Pons (tissue), 1 donor: Measurements from ENCODE around the gene KIAA0825.

Experiments
- DNase-seq: peaks from one replicate; pipeline ENCODE4 v3.0.0-alpha.2; 2016; ENCODE audit warnings: low spot score

Gene KIAA0825

DNA sequence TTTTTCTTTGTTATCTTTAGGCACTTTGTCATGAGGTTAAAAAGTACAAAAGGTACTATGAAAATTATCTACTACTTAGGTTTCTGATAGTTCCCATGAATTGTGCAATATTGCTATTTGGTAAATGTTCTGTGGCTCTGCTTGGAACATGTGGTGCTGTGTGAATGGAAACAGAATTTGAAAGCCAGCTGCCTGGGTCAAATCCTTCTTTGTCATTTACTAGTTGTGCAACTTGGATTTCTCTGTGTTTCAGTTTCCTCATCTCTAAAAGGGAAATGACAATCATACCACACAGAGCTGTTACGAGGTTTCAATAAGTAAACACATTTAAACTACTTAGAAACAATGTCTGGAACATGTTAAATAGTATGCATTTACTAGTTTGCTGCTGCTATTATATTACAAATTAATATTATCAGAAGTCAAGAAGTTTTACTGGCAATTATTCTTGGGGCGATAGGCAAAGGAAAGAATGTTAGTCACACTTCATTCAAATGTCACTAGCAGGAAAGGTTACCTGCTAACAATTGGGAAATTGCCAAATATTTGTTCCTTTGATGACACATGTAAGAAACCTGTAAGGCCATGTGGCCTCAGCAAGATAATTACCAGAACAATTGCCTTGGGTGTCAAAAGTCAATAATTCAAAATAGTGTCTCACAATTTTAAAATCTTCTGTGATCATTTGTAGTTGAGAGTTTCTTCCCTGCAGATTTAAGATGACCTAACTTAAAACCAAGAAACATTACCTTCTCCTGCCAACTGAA lies 184.8 kb downstream of the KIAA0825 start:
- DNase-seq: no peak

DNA sequence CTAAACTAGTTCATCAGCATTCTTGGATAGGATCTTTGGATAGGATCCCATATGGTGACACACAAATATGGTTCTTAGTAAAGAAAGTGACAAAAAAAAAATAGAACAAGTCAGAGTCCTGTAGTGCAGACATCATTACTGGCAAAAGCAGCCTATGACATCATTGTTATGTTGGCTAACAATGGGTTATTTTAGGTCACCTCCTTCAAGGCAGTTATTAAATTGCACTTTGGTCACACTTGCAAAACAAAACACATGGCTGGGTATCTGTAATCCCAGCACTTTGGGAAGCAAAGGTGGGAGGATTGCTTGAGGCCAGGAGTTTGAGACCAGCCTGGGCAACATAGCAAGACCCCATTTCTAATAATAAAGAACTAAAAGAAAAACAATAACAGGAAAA lies 185.9 kb downstream of the KIAA0825 start:
- no peak for DNase-seq

DNA sequence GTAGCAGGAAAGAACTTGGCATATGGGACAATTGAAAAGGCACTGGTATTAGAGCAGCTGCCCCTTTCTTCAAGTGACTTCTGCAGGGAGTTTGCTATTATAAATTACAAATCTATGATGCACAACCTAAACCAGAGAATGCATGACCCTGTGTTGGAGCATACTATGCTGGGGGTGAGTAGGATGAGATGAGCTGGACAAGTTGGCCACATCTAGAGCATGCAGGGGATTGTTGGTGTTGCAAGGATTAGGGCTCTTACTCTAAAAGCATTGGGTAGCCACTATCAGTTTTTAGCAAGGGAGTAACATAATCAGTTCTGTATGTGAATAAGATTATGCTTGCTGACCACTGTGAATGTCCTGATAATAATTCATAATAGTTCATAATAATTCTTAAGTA lies 186.7 kb downstream of the KIAA0825 start:
- no peak for DNase-seq

DNA sequence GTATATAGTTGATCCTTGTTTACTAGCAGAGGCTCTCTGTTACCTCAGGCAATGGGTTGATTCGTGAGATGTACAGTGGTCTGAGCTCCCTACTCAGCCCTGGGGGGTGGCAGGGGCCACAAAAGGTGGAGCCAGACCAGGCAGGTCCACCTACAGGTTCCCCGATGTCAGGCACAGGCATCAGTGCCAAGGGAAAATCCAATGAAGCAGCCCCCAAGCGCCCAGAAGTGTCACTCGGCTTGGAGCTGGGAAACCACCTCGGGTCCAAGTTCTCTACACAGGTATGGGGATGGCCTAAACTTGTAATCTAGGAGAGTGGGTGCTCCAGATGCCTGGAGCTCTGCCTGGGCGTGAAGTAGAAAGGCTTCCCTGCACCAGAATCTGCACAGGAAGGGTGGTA lies 188.8 kb downstream of the KIAA0825 start:
- no peak for DNase-seq

DNA sequence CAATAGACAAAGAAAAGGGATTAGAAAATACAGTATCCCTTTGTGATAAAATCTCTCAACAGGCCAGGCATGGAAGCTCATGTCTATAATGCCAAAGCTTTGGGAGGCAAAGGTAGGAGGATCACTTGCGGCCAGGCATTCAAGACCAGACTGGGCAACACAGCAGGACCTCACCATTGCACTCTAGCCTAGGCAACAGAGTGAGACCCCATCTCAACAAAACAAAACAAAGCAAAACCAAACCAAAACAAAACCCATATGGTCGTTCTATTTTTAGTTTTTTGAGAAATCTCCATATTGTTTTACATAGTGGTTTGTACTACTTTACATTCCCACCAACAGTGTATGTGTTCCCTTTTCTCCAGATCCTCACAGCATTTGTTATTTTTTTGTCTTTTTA lies 193.0 kb downstream of the KIAA0825 start:
- DNase-seq: no peak

DNA sequence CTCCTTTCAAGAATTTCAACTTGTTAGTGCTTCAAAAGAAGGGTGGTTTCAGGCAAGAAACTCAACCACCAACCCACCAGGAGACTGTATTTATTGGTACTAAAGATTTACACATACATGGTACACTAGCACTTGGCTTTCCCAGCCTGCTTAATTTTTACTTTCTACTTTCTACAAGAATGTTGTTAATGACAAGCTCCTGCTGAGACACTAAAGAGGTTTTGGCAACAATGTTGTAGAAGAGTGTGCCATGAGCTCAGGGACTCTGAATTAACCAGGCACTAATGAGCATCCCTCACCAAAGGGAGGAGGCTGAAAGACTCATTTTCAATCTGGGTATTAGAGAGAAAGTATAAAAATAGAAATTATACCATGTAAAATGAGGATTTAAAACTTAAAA lies 195.0 kb downstream of the KIAA0825 start:
- DNase-seq: no peak

DNA sequence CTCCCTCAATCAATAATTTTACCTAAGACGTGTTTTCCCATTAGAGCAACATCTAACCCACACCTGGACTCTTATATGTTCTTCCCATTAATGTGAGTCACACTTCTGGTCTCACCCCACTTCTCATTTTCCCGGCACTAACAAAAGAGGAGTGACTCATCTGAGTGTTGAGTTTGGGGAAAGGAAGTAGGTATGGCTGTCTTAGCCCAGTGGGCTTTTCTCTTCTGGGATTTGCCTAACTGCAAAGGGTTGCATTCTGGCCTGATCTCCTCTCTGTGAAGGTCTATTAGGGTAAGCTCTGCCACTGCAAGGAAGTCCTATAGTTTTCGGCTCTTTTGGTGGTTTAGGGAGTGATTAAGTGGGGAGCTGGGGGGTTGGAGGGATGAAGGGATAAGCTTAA lies 195.6 kb downstream of the KIAA0825 start:
- DNase-seq: no peak

DNA sequence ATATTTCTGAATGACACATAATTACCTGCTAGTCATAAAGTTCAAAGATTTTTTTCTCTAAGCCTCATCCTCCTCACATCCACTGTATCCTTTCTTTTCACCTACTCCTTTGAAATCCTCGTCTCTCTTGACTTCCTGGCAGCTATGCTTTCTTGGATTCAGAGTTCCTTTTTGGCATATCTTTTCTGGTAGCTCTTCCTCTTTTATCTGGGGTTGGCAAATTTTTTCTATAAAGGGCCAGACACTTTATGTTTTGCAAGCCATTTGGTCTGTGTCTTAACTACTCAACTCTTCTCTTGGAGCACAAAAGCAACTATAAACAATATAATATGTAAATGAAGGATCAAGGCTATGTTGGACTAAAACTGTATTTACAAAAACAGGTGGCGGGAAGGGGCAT lies 197.5 kb downstream of the KIAA0825 start:
- no peak for DNase-seq

DNA sequence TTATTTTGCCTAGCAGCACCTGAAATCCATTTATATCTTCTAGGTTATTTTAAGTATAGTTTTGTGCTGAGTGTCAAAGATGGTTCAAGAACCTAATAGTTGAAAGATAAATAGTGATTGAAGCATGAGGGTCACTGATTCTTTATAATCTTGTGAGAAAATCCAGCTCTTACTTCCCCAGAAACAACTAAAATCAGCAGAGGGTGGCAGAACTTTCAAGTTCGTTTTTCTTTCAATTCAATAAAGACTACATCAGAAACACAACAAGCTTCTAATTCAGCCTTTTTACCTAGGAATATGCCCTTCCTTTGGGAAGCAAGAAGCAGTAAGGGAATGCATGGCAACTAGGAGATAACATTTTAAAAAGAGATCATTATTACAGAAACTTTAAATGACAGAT lies 202.6 kb downstream of the KIAA0825 start:
- no peak for DNase-seq

DNA sequence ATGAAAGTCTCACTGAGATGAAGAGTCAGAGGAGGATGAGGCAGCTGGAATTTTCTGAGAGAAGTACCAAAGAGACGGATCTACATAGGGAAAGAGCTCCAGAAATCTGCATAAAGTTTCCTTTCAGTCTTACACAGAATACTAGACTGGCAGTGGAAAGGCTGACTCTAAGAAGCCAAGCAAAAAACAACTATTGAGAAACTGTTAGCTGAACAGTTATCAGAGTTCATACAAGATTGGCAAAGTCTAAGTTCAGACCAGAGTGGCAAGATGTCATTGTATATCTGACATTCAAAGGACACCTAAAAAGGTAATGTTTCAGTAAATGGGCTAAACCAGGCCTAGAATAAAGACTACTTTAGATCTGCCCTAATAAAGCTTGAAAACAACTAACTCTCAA lies 209.0 kb downstream of the KIAA0825 start:
- no peak for DNase-seq

DNA sequence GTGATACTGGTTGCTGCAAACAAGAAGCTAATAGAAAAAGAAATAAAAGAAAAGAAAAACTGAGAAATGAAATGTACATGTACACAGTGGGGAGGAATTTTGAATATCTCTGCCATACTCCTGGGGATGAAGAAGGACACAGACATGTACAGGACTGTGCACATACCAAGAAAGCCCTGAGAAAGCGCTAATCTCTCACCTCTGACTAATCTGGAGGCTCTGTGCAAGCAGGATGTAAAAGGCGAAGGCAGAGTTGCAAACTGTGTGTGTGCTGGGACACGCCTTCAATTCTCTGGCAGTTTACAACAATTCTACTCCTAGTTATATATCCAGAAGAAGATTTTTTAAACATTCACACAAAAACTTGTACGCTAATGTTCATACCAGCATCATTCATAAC lies 211.4 kb downstream of the KIAA0825 start:
- DNase-seq: no peak

DNA sequence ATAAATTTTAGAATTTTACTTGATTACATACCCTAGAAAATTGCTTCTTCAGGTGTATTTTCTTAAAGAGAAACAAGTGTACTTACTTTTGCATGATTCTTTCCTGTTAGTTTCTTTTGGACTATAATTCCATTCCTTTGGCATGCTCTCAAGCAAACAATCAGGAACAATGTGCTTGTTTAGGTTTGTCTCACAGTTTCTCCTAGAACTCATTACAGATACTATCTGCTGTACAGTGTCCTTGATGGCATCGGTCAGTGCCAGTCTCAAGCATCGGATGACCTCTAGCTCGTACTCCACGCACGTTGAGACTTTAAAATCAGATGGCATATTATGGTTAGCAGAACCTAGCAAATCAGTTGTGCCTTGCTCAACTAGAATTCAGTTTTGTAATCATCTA lies 214.9 kb downstream of the KIAA0825 start:
- no peak for DNase-seq

DNA sequence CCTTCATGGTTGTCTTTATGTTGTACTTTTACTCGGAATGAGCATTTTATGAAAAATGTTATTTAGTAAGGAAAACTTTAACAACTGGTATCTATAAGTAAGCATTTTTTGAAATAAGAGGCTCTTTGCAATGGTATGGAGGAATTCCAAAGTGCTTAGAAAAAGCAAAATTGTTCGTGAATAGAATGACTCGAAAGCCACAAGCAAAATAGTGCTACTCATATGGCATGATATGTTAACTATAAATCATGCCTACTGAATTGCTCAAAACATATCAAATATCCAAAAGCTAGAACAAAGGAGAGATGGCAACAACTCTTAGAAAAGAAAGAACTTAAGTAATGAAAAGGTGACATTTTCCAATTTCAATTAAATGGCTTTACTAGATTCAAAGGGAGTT lies 216.3 kb downstream of the KIAA0825 start:
- DNase-seq: no peak

DNA sequence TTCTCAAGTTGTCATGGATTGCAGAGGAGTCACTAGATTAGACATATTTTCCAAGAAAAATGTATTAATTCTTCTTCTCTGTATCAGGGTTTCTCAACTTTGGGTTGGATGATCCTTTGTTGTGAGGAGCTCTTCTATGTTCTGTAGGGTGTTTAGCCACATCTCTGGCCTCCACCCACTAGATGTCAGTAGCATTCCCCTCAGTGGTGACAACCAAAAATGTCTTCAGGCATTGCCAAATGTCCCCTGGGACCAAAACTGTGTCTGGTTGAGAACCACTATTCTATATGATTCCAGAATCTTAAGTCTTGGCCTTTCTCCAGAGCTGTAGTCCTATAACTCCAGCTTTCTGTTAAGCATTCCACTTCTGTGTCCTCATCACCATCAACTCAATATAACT lies 220.9 kb downstream of the KIAA0825 start:
- no peak for DNase-seq

DNA sequence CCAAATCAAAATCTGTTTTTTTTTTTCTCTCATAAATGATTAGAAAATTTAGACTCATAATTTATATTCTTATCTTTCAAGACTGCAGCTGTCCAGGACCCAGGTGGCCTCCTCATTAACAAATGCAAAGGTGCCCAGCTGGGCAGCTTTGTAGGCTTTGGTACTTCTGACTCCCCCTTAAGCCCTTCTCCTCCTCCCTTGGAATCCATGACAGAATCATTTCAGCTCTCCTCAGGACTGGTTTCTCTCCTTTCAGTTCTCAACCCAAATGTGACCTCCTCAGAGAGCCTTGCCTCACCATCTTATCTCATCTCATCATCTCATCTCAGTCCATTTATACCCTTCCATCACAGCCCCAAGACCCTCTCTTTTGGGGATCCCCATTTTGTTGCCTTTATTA lies 221.7 kb downstream of the KIAA0825 start:
- DNase-seq: no peak

DNA sequence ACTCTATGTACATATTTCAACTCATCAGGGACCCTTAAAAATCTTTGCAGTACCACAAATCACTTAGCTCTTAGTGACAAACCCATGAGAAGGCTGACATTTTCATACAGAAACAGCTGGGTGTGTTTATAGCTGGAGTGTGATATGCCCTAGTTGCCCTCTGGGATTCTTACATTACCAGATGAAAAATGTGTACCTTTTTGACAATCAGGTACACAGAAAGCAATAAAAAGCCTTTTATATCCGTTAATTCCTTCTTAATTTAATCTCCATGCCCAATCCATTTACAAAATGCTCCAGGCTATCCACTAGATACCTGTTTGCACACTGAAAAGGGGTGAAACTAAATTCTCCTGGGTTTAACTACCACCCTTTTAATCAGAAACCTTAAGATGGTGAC lies 222.9 kb downstream of the KIAA0825 start:
- DNase-seq: no peak

DNA sequence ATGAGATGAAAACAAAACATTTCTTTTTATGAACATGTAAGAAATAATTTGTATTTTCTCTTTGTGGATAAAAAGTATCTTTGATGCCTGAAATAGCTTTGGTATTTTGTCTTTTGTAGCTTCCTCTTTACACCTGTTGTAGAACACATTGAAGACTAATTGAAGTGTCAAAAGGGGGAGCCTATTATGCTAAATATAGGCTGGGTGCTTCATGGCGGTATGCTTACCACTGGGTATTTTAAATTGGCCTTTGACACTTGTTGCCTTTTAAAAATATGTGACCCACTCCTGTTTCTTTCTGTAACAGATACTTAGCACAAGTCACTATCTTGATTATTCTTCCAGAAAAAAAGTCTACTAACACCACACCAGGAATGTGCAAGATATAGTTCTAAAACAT lies 226.4 kb downstream of the KIAA0825 start:
- no peak for DNase-seq

DNA sequence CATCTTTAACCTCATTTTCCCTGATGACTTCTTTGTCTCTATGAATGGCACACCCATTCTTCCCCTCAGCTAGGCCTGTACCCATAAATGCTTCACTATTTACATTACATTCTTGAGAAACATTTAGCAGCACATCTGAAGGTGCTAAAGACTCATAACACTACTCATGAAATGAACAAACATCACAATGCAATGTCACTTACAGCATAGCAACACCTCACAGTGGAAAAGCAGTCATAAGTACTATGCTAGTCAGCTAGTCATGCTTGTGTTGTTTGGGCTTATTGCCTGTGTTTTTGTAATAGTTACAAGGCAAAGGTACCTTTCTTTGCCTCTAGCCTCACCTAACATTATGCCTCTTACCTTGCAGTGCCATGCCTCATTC lies 228.9 kb downstream of the KIAA0825 start:
- no peak for DNase-seq

DNA sequence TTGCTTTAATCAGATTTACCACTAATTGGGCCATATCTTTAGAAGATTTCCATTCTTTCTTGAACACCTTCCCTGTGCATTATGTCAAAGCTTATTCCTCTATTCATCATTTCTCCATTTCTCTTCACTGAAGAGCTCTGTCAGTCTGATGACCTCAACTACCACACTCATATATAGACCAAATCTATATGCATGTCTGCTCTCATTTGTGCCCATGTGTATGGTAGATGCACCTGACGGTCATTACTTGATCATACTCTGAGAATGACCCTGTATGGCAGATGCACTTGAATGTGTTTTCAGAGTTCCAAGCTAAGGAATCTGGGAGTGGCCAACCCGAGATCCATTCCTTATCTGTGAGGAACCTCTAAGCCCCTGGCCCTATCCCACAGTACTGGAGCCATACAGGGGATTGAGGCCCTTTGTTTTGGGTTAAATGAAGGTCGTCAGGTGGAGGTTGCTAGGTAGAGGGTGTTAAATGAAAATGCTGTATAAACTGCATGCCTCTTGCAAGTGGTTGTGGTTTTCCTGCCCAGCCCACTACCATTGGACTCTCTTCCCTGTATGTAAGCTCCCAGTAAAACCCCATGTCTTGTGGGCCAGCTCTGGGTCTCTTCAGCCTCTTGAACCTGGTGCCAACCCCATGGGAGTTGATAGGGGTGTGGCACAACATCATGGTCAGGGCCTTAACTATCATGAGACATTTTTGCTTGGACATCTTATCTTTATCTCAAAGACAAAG lies 229.5 kb downstream of the KIAA0825 start:
- DNase-seq: no peak

DNA sequence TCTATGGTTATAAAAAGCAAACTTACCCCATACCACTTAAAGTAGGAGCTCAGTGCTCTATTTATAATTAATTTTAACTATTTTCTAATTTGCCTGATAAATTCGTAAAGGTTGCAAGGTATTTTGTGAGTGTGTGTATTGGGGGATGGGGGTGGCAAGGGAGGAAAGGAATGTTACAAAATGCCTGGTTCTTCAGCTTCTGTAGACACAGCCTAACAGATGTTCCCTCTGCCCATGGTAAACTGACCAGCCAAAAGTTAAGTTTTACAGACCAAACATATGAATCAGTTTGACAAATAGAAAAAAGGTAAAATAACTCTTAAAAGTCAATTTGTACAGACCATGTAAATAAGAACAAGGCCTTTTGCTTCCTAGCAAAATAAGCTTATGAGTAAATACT lies 232.6 kb downstream of the KIAA0825 start:
- no peak for DNase-seq

DNA sequence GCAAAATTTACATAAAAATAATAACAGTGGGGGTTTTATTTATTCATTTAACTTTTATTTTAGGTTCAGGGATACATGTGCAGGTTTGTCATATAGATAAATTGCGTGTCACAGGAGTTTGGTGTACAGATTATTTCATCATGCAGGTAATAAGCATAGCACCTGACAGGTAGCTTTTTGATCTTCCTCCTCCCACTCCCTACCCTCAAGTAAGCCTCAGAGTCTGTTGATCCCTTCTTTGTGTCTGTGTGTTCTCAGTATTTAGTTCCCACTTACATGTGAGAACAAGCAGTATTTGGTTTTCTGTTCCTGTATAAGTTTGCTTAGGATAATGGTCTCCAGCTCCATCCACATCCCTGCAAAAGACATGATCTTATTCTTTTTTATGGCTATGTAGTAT lies 240.3 kb downstream of the KIAA0825 start:
- no peak for DNase-seq

DNA sequence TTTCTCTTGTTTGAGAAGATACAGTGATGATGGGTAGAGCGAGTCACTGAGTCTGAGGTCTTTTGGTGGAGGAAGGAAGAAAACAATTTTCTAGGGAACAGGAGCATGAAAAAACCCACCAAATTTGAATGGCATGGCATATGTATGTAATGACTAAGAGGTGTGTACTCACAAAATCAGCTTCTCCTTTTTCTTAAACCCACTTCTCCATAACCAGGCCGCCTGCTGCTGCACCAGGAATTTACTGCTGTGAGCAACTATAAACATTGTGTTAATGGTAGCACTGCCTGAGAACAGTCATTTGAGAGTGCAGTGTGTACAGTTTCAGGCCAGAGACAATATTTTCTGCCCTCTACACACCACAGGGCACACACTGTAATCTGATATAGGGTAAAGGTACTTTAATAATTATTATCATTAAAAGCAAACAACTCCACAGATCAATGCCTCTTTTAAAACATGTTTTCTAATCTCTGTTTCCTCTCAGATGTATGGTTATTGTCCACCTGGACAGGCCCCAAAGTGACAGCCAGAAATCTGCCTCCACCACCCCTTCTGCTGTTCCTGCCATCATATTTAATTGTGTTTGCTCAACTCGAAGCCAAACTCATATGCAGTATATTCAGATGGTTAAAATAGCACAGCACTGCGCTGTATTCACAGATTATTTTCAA lies 241.6 kb downstream of the KIAA0825 start:
- no peak for DNase-seq

DNA sequence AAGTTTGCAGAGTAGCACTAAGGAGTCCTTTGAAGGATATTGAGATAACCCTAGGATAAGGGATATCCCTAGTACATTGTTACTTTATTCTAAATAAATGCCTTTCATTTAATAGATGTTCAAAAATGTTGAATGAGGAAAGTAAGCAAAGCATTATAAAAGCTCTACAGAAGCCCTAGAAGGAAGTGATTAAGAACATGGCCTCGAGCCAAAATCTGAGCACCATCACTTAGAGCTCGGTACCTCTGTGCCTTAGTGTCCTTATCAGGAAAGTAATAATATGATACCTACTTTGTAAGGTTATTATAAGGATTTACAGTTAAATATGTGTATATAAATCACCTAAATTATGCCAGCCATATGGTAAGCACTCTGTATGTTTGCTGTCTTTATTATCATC lies 242.6 kb downstream of the KIAA0825 start:
- no peak for DNase-seq
